OCI-LY7 (cell line): Measurements from ENCODE around the gene PFKFB3. TPM values are rescaled to one million over a fixed set of nuclear protein-coding genes. Genes with fewer than 3 reads are reported as not detected.
"Not testable (repeated sequence)": the region's sequence is repeated elsewhere in the genome, so short reads cannot be mapped to it uniquely, and the experiment has no call there.

Experiments
- BruUV-seq: library from RNA; stranded (reverse); fragments of 400-500 nt; replicated peaks from 2 replicates; lab custom pipeline; 2021; lab: Mats Ljungman, UMichigan
- CTCF ChIA-PET: fragments of 300-600 bp; sonication (Branson Sonifier 250); formaldehyde crosslinking; loops from one replicate; lab custom pipeline; 2022; ENCODE audit warnings: antibody characterized with exemption; ENCODE audit not compliant: unreplicated experiment; lab: Charles Lee
- POLR2A ChIA-PET: fragments of 300-600 bp; sonication (Branson Sonifier 250); formaldehyde crosslinking; loops from one replicate; lab custom pipeline; 2022; ENCODE audit warnings: antibody characterized with exemption; lab: Charles Lee
- DNase-seq: peaks from one replicate; pipeline ENCODE4 v3.0.0-alpha.2; 2015; ENCODE audit warnings: low spot score
- H2AFZ ChIP-seq: fragments of 200-600 bp; sonication (generic), shearing (Covaris generic); 2 replicates; pipeline ENCODE4 v1.6.1; 2014; ENCODE audit warnings: mild to moderate bottlenecking, antibody characterized with exemption, low read length, moderate library complexity
- H3K27ac ChIP-seq: fragments of 200-600 bp; sonication (generic); 2 replicates; pipeline ENCODE4 v1.5.1; 2014; ENCODE audit warnings: mixed run types, low read depth, mild to moderate bottlenecking, moderate library complexity, low read length, inconsistent platforms; ENCODE audit not compliant: poor library complexity, severe bottlenecking
- H3K36me3 ChIP-seq: fragments of 200-600 bp; sonication (generic); 2 replicates; pipeline ENCODE4 v1.6.1; 2014; ENCODE audit warnings: mild to moderate bottlenecking, antibody characterized with exemption, low read length, moderate library complexity, mixed read lengths; ENCODE audit not compliant: insufficient read depth
- H3K4me1 ChIP-seq: fragments of 200-600 bp; sonication (generic); 2 replicates; pipeline ENCODE4 v1.5.1; 2014; ENCODE audit warnings: mild to moderate bottlenecking, low read length; ENCODE audit not compliant: insufficient read depth, poor library complexity, severe bottlenecking
- H3K4me2 ChIP-seq: fragments of 200-600 bp; sonication (generic); 2 replicates; pipeline ENCODE4 v1.6.1; 2014; ENCODE audit warnings: mild to moderate bottlenecking, low read length
- H3K4me3 ChIP-seq: fragments of 200-600 bp; sonication (generic); 2 replicates; pipeline ENCODE4 v1.5.1; 2014; ENCODE audit warnings: mild to moderate bottlenecking, low read depth, low read length; ENCODE audit not compliant: poor library complexity, severe bottlenecking
- H3K79me2 ChIP-seq: fragments of 200-600 bp; sonication (generic); 2 replicates; pipeline ENCODE4 v1.6.1; 2016; ENCODE audit warnings: low read depth, mild to moderate bottlenecking, low read length, moderate library complexity, mixed read lengths; ENCODE audit not compliant: insufficient read depth
- H3K9me2 ChIP-seq: fragments of 200-600 bp; sonication (generic); 2 replicates; pipeline ENCODE4 v1.6.1; 2016; ENCODE audit warnings: mild to moderate bottlenecking, low read length, mixed read lengths; ENCODE audit not compliant: insufficient read depth
- H3K9me3 ChIP-seq: fragments of 200-600 bp; sonication (generic); 2 replicates; pipeline ENCODE4 v1.6.1; 2014; ENCODE audit warnings: mild to moderate bottlenecking, mixed run types, low read length, mixed read lengths
- H4K20me1 ChIP-seq: fragments of 200-600 bp; sonication (generic); 2 replicates; pipeline ENCODE4 v1.6.1; 2014; ENCODE audit warnings: mild to moderate bottlenecking, antibody characterized with exemption, low read length, moderate library complexity, mixed read lengths; ENCODE audit not compliant: insufficient read depth
- CTCF ChIP-seq: fragments of 200-600 bp; sonication (generic); conservative IDR thresholded peaks from 2 replicates; pipeline ENCODE4 v1.5.1; 2014; ENCODE audit warnings: mild to moderate bottlenecking, antibody characterized with exemption, low read length, moderate library complexity, mixed read lengths
- EZH2phosphoT487 ChIP-seq: fragments of 200-600 bp; sonication (generic); IDR thresholded peaks from 2 replicates; pipeline ENCODE4 v1.6.1; 2018; ENCODE audit warnings: low read depth, borderline replicate concordance, mild to moderate bottlenecking, mixed run types, antibody characterized with exemption, low read length, moderate library complexity, mixed read lengths
- intact Hi-C: fragments of 100-400 bp; cut with micrococcal nuclease; formaldehyde crosslinking; loops from one replicate; pipeline ENCODE4 v1.10.0; 2022; ENCODE audit not compliant: unreplicated experiment
- total RNA-seq, 2 experiments: library from RNA; depleted of rRNA in 1 of 2; stranded (reverse); fragments of >200 nt in 1 of 2; shearing (Covaris generic) in 1 of 2; gene quantifications; 2 replicates each; pipeline ENCODE4 v1.2.3, GENCODE V29; 2014 to 2022

The PFKFB3 gene
- total RNA-seq, 2 experiments from 2014 or later: 33.7 to 50.7 TPM

- peaks cover 27% of the 10 kb centered on the region for H4K20me1 ChIP-seq
- intact Hi-C loops: loop anchor here (5.0 kb wide), 2 partner anchors 62 to 98 kb away; no protein-coding TSS in a partner anchor
- H3K9me3 ChIP-seq: no peaks in the 10 kb centered on the region
- H3K27ac ChIP-seq: no peak overlapping the region
- peak overlapping the region; percentile 92 for H3K4me2 ChIP-seq
- H2AFZ ChIP-seq: no peak overlapping the region
- peaks cover 29% of the 10 kb centered on the region for H3K36me3 ChIP-seq
- DNase-seq: peak; percentile 45
- peaks cover 50% of the 10 kb centered on the region for H3K79me2 ChIP-seq
- peak overlapping the region; percentile 99 for H3K4me3 ChIP-seq
- BruUV-seq: TSS peak; percentile 54
- ChIA-PET POLR2A (interaction anchor here (3.7 kb wide), 1 partner anchor 196 kb away, joined by 46 read pairs; no protein-coding TSS in a partner anchor), CTCF (interaction anchor here (0.6 to 0.8 kb wide), 2 partner anchors 16 to 197 kb away, joined by 4 read pairs; no protein-coding TSS in a partner anchor)
- peaks cover 59% of the 10 kb centered on the region for H3K4me1 ChIP-seq
- TF ChIP-seq CTCF (no peak), EZH2phosphoT487 (no peak)
- no peaks in the 10 kb centered on the region for H3K9me2 ChIP-seq
Measured at GRCh38 chr10:6204341-6205191, 1.8 kb downstream of the PFKFB3 start.

DNA sequence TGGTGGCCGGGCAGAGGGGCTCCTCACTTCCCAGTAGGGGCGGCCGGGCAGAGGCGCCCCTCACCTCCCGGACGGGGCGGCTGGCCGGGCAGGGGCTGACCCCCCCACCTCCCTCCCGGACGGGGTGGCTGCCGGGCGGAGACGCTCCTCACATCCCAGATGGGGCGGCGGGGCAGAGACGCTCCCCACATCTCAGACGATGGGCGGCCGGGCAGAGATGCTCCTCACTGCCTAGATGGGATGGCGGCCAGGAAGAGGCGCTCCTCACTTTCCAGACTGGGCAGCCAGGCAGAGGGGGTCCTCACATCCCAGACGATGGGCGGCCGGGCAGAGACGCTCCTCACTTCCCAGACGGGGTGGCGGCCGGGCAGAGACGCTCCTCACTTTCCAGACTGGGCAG, 3.8 kb downstream of the PFKFB3 start:
- H2AFZ ChIP-seq, H3K4me3 ChIP-seq, DNase-seq, CTCF ChIA-PET, H3K9me3 ChIP-seq, H3K9me2 ChIP-seq, intact Hi-C loops, POLR2A ChIA-PET, H3K27ac ChIP-seq, H3K4me2 ChIP-seq, BruUV-seq: not testable (repeated sequence)
- Histone ChIP-seq H3K4me1 (peaks cover 47% of the 10 kb centered on the region), H3K79me2 (peaks cover 64% of the 10 kb centered on the region), H3K36me3 (peaks cover 36% of the 10 kb centered on the region), H4K20me1 (peaks cover 33% of the 10 kb centered on the region)

- Histone ChIP-seq H3K36me3 (peaks cover 47% of the 10 kb centered on the region), H4K20me1 (peaks cover 33% of the 10 kb centered on the region), H3K4me3 (no peak overlapping the region), H3K79me2 (peaks cover 76% of the 10 kb centered on the region), H3K27ac (peak overlapping the region; percentile 26), H3K4me2 (peak overlapping the region; percentile 63), H3K9me2 (no peaks in the 10 kb centered on the region), H2AFZ (no peak overlapping the region), H3K4me1 (peaks cover 38% of the 10 kb centered on the region), H3K9me3 (no peaks in the 10 kb centered on the region)
- intact Hi-C loops: no loop called here
- CTCF ChIA-PET: interaction anchor here (0.7 to 1.3 kb wide), 2 partner anchors 112 to 194 kb away, joined by 3 to 6 read pairs; no protein-coding TSS in a partner anchor
- POLR2A ChIA-PET: interaction anchor here (0.6 to 1.0 kb wide), 8 partner anchors 56 to 356 kb away, joined by 3 to 6 read pairs (median 4); no protein-coding TSS in a partner anchor
- no peak for TF ChIP-seq CTCF
- TF ChIP-seq EZH2phosphoT487: no peak
- no peak for DNase-seq
- BruUV-seq: no TSS peak
Measured at GRCh38 chr10:6207658-6208057, 4.9 kb downstream of the PFKFB3 start.
